Activated naive CD8-positive, alpha-beta T cell treated with anti-CD3 and anti-CD28 coated beads, Interleukin-2, amount 50 U/mL, for 24 hours (primary cell): Measurements from ENCODE around the gene ZFR2.
"Not testable (repeated sequence)": the region's sequence is repeated elsewhere in the genome, so short reads cannot be mapped to it uniquely, and the experiment has no call there.

ENCODE experiments used
- ATAC-seq: fragments of 150-1000 bp; cut with Tn5 transposase; one replicate; pipeline ENCODE4 v1.10.0; 2021
- DNase-seq: peaks from one replicate; pipeline ENCODE4 v3.0.0; 2021
- H3K27ac Mint-ChIP-seq: one replicate; pipeline ENCODE4 v1.8.0; 2021; ENCODE audit warnings: mild to moderate bottlenecking, mixed read lengths
- H3K27me3 Mint-ChIP-seq: one replicate; pipeline ENCODE4 v1.8.0; 2021; ENCODE audit warnings: mixed read lengths
- H3K36me3 Mint-ChIP-seq: one replicate; pipeline ENCODE4 v1.8.0; 2021; ENCODE audit warnings: low read depth, mixed read lengths
- H3K4me1 Mint-ChIP-seq: one replicate; pipeline ENCODE4 v1.8.0; 2021; ENCODE audit warnings: mixed read lengths
- H3K4me3 Mint-ChIP-seq: one replicate; pipeline ENCODE4 v1.8.0; 2021; ENCODE audit warnings: mild to moderate bottlenecking, moderate library complexity, mixed read lengths
- H3K9me3 Mint-ChIP-seq: one replicate; pipeline ENCODE4 v1.8.0; 2021; ENCODE audit warnings: mixed read lengths

Gene ZFR2

GRCh38 chr19:3821857-3822364 is 46.9 kb downstream of the ZFR2 start:
- H3K27me3 Mint-ChIP-seq, result no peaks in the 10 kb centered on the region
- no peaks in the 10 kb centered on the region for H3K9me3 Mint-ChIP-seq
- peaks cover 24% of the 10 kb centered on the region for H3K4me1 Mint-ChIP-seq
- H3K27ac Mint-ChIP-seq, result no peak overlapping the region
- ATAC-seq (peak; percentile 74), DNase-seq (peak; percentile 95)
- no peaks in the 10 kb centered on the region for H3K36me3 Mint-ChIP-seq
- H3K4me3 Mint-ChIP-seq, result no peak overlapping the region

DNA sequence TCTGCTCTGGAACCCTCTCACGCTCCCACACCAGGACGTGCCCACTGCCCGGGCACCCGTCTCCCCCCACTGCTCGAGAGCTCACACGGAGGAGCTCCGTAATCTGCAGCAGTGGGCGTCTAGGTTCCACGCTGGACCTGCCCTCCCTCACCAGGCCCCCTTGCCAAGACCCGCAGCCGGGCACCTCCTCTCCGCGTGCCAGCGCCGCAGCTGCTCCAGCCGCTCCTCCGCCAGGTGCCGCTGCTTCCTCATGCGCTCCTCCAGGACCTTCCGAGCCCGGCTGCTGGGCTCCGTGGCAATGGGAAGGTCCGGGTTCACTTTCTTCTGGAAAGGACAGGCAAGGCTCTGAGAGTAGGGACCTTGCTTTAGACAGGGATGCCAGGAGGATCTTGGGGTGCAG is 47.7 kb downstream of the ZFR2 start:
- no peak overlapping the region for H3K4me3 Mint-ChIP-seq
- H3K27ac Mint-ChIP-seq, result no peak overlapping the region
- no peak for ATAC-seq

DNA sequence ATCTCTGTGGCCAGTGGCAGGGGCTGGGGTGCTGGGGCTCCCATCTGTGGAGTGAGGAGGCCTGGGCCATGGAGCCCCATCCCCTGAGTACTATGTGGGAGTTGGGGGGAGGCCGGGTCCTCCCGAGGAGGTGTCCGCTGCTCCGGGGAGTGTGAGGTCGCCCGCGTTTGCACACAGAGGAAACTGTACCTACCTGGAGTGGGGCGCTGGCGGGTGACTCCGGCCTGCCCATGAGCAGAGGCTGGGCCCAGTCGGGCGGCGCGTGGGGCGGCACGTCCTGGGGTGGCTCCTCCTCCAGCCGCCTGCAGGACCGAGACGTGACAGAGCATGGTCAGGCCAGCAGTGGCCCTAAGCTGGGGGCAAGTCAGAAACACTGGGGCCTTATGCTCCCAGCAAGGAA is 48.8 kb downstream of the ZFR2 start:
- H3K27ac Mint-ChIP-seq, result no peak overlapping the region

More for the DNA sequence above, 47.7 kb downstream of the ZFR2 start:
- DNase-seq, result no peak
- H3K36me3 Mint-ChIP-seq, result no peaks in the 10 kb centered on the region
- peaks cover 24% of the 10 kb centered on the region for H3K4me1 Mint-ChIP-seq
- H3K9me3 Mint-ChIP-seq, result no peaks in the 10 kb centered on the region
- no peaks in the 10 kb centered on the region for H3K27me3 Mint-ChIP-seq

DNA sequence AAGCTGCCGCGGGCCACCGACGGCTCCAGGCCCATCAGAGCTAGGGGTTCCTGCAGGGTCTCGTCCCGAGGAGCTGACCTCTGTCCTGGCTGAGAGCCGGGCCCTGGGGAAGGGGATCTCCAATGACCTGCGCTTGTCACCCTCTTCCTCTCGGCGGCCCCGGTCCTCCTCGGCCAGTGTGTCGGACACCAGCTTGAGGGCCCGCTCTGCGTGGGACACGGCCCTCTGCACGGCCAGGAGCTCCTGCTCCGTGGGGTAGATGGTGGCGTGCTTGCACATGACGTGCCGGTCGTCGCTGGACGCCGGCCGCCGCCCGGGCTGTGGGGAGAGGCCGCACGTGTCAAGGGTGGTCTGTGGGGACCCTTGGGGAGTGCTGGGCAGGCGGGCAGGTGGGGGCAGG is 49.9 kb downstream of the ZFR2 start:
- DNase-seq, result no peak
- Mint-ChIP-seq H3K27ac (no peak overlapping the region), H3K4me1 (peaks cover 35% of the 10 kb centered on the region), H3K36me3 (no peaks in the 10 kb centered on the region), H3K9me3 (no peaks in the 10 kb centered on the region), H3K4me3 (no peak overlapping the region), H3K27me3 (no peaks in the 10 kb centered on the region)
- no peak for ATAC-seq

More for the DNA sequence above, 48.8 kb downstream of the ZFR2 start:
- DNase-seq, result no peak
- no peak for ATAC-seq
- no peak overlapping the region for H3K4me3 Mint-ChIP-seq
- H3K4me1 Mint-ChIP-seq, result peaks cover 24% of the 10 kb centered on the region
- no peaks in the 10 kb centered on the region for H3K36me3 Mint-ChIP-seq
- no peaks in the 10 kb centered on the region for H3K9me3 Mint-ChIP-seq
- no peaks in the 10 kb centered on the region for H3K27me3 Mint-ChIP-seq

GRCh38 chr19:3818466-3818865 is 50.4 kb downstream of the ZFR2 start:
- no peaks in the 10 kb centered on the region for H3K36me3 Mint-ChIP-seq
- H3K9me3 Mint-ChIP-seq, result no peaks in the 10 kb centered on the region
- peak; percentile 81 for ATAC-seq
- H3K27me3 Mint-ChIP-seq, result no peaks in the 10 kb centered on the region
- no peak overlapping the region for H3K4me3 Mint-ChIP-seq
- H3K27ac Mint-ChIP-seq, result peak overlapping the region; percentile 67
- peaks cover 39% of the 10 kb centered on the region for H3K4me1 Mint-ChIP-seq
- DNase-seq, result peak; percentile 41

DNA sequence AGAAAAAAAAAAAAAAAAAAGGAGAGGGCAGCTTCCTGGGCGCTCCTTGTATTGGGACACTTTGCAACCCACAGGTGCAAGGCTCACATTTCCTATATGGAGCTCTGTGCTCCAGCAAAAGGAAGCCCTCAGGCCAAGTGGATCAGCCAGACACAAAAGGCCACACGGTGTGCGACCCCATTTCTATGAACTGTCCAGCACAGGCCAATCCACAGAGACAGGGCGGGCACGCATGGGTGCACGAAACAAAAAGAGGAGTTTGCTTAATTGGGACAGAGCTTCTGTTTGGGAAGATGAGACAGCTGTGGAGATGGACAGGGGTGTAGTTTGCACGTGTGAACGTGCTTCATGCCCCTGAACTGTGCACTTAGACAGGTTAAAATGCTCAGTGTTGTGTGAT is 51.1 kb downstream of the ZFR2 start:
- H3K4me3 Mint-ChIP-seq, result peak overlapping the region; percentile 43
- peak overlapping the region; percentile 67 for H3K27ac Mint-ChIP-seq
- H3K27me3 Mint-ChIP-seq, result no peaks in the 10 kb centered on the region
- ATAC-seq (no peak), DNase-seq (no peak)
- no peaks in the 10 kb centered on the region for H3K36me3 Mint-ChIP-seq
- peaks cover 47% of the 10 kb centered on the region for H3K4me1 Mint-ChIP-seq
- H3K9me3 Mint-ChIP-seq, result no peaks in the 10 kb centered on the region

GRCh38 chr19:3816566-3817218 is 52.1 kb downstream of the ZFR2 start:
- Mint-ChIP-seq H3K27me3 (no peaks in the 10 kb centered on the region), H3K27ac (no peak overlapping the region), H3K4me1 (peaks cover 52% of the 10 kb centered on the region)

DNA sequence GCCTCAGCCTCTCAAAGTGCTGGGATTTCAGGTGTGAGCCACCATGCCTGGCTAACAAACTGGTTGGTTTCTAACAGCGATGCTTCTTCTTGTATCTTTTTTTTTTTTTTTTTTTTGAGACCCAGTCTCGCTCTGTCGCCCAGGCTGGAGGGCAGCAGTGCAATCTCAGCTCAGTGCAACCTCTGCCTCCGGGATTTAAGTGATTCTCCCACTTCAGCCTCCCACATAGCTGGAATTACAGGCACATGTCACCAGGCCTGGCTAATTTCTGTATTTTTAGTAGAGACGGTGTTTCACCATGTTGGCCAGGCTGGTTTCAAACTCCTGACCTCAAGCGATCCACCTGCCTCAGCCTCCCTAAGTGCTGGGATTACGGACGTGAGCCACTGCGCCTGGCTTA is 52.7 kb downstream of the ZFR2 start:
- H3K27ac Mint-ChIP-seq, H3K36me3 Mint-ChIP-seq, H3K4me3 Mint-ChIP-seq, ATAC-seq, DNase-seq, H3K9me3 Mint-ChIP-seq, H3K27me3 Mint-ChIP-seq: not testable (repeated sequence)
- H3K4me1 Mint-ChIP-seq, result peaks cover 54% of the 10 kb centered on the region

More at GRCh38 chr19:3816566-3817218, 52.1 kb downstream of the ZFR2 start:
- DNase-seq (no peak), ATAC-seq (no peak)
- Mint-ChIP-seq H3K36me3 (peaks cover 2% of the 10 kb centered on the region), H3K9me3 (no peaks in the 10 kb centered on the region), H3K4me3 (no peak overlapping the region)

DNA sequence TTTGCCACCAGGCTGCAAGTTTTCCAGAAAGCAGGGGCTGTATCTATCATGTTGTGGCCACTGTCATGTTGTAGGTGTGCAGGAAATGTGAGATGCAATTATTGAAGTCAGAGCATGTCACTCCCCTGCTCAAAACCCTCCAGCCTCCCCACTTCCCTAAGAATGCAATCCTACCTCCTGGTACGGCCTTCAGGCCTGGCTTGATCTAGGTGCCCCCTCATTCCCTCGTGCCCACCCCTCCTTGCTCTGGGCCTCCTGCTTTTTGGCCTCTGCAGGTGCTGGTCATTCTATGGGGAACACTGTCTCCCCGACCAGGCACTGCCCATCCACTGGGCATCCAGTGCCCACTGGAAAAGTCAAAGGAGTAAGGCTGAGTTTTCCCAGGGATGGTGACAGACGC is 54.2 kb downstream of the ZFR2 start:
- peak overlapping the region; percentile 89 for H3K27ac Mint-ChIP-seq
- peaks cover 64% of the 10 kb centered on the region for H3K4me1 Mint-ChIP-seq
- no peak for DNase-seq
- no peak overlapping the region for H3K4me3 Mint-ChIP-seq
- ATAC-seq, result no peak
- no peaks in the 10 kb centered on the region for H3K27me3 Mint-ChIP-seq
- no peaks in the 10 kb centered on the region for H3K9me3 Mint-ChIP-seq
- H3K36me3 Mint-ChIP-seq, result peaks cover 2% of the 10 kb centered on the region

DNA sequence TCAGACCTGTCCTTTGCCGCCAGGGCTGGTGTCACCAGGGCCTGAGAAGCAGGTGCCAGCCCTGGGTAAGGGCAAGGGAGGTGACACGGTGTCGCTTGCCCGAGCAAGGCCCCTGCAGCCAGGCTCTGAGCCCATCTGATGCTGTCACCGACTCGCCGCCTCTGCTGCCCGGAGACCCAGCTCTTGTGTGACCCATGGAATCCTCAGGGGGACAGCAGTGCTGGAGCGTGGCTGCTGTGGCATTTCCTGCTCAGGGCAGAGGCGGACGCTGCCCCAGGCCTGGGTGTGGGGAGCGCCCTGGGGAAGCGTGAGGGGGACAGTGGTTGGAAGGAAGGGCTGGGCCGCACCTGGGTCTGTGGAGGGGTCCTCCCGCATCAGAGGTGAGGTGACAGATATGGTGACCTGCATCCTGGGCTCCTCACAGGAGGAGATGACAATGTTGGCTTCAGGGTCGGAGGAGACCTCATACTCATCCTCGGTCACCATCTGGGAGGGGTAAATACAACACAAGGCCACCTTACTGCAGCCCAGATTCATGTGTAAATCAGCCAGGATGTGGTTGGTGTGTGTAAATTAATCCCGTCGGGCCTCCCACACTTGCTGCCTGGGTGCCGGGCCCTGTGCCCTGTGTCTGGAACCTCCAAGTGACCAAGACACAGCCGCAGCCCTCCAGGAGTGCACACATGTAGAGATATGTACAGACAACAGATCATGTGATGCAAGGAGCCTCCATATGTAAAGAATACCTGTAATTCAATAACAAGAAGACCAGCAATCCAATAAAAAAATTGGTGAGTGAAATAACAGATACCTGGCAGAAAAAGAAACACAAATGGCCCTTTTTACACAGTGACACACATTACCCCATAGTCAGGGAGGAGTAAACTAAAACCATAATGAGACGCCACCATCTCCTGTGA is 55.1 kb downstream of the ZFR2 start:
- Mint-ChIP-seq H3K36me3 (peaks cover 2% of the 10 kb centered on the region), H3K4me3 (peak overlapping the region; percentile 11), H3K27ac (peak overlapping the region; percentile 89), H3K4me1 (peaks cover 60% of the 10 kb centered on the region), H3K9me3 (no peaks in the 10 kb centered on the region), H3K27me3 (no peaks in the 10 kb centered on the region)
- DNase-seq (no peak), ATAC-seq (no peak)

DNA sequence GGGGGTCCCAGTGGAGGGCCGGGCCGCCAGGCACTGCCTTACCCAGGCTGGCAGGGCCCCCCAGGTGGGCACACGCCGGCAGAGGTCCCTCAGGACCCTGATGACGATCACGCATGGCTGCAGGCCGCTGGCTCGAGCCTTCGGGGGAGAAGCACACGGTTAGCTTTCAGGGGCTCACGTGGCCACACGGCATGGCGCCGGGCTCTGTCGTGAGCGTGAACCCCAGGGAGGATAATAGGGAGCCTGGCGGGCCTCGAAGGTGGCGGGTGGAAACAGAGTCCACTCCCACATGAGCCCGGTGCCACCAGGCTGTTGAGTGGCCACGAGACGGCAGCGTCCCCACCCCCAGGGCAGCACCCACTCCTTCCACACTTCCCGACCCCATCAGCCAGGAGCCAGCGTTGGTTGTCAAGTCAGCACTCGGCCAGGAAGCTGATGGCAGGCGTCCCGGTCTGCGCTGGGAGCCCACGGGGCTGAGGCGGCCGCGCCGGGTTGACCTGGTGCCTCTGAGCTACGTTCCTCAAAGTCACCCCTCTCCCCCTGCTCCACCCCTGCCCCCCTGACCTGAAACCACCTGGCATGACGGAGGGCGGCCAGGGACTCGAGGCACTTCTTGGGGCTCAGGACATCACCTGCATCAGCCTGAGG is 58.0 kb downstream of the ZFR2 start:
- ATAC-seq (no peak), DNase-seq (no peak)
- H3K36me3 Mint-ChIP-seq, result peaks cover 2% of the 10 kb centered on the region
- peaks cover 51% of the 10 kb centered on the region for H3K4me1 Mint-ChIP-seq
- no peaks in the 10 kb centered on the region for H3K9me3 Mint-ChIP-seq
- H3K27me3 Mint-ChIP-seq, result no peaks in the 10 kb centered on the region
- H3K4me3 Mint-ChIP-seq, result no peak overlapping the region
- H3K27ac Mint-ChIP-seq, result no peak overlapping the region

DNA sequence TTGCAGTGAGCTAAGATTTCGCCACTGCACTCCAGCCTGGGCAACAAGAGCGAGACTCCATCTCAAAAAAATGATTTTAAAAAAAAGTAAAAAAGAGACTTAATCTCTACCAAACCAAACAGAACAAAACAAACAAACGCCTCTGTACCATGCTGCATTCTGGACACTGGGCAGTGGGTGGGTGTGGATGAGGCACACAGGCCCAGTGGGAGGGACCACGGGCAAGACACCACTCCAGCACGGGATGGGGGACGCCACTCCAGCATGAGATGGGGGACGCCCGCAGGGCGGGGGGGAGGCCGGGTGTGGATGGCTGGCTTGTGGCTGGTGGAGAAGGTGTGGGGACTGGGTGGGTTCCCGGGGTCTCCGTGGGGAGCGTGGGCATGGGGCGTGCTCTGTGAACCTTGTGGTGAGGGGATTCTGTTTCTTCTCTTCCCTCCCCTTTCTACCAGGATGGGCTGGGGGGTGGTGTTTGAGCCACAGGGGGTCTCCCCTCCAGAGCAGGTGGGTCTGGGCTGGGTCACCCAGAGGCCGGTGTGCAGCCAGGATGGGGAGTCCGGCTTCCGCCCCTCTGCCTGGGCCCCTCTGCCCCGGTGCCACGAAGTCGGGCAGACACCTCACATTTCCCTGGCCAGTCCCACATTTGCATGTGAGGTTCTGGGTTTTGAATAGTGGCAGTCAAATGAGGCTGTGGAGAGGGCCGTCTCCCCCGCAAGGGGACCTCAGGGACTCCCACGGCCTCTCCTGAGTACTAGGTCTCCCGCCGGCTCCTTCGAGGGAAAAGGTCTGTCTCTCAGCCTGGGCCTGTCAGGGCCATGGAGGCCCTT is 58.7 kb downstream of the ZFR2 start:
- DNase-seq (peak; percentile 48), ATAC-seq (peak; percentile 31)
- Mint-ChIP-seq H3K4me3 (no peak overlapping the region), H3K36me3 (peaks cover 2% of the 10 kb centered on the region), H3K9me3 (no peaks in the 10 kb centered on the region), H3K4me1 (peaks cover 54% of the 10 kb centered on the region), H3K27ac (no peak overlapping the region), H3K27me3 (no peaks in the 10 kb centered on the region)

DNA sequence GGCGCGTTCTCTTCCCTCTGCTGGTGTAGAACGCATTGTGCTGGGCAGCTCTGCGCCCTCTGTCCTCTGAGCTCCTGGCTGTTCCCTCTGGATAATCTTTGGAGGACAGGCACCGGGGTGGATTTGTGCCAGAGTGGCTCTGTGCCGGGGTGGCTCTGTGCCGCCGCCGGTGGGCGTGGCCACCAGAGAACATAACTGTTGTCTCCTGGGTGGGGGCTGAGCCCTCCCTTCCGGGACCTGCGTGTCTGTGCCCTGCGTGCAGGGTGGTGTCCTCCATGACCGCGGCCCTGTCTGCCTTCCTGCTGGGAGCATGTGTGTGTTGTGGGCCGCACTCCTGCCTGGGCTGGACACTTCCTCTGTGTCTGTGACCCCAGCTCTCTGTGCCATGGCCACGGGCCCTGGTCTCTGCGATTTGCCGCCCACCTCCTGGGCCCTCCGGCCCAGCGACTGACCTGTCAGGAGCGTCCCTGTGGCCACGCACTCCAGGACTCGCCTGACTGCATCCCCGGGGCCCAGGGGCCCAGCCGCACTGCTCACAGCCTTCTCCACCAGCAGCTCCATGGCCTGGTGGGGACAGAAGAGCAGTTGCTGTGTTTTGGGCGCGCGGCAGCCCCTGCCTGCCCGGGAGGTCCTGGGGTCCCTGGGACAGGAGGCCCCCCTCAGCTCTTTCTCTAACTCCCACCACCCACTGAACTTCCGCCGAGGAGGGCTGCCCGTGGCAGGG is 60.3 kb downstream of the ZFR2 start:
- no peak overlapping the region for H3K4me3 Mint-ChIP-seq
- H3K27ac Mint-ChIP-seq, result no peak overlapping the region
- no peaks in the 10 kb centered on the region for H3K9me3 Mint-ChIP-seq
- ATAC-seq (no peak), DNase-seq (no peak)
- peaks cover 2% of the 10 kb centered on the region for H3K36me3 Mint-ChIP-seq
- peaks cover 42% of the 10 kb centered on the region for H3K4me1 Mint-ChIP-seq
- H3K27me3 Mint-ChIP-seq, result no peaks in the 10 kb centered on the region
